NB4 (cell line): ENCODE results near the gene DUSP22.
A peak's percentile ranks its signal among the peaks of the same experiment; 100 is the strongest.
"Not testable (repeated sequence)": the region's sequence is repeated elsewhere in the genome, so short reads cannot be mapped to it uniquely, and the experiment has no call there.

Source experiments
- DNase-seq: peaks from one replicate; pipeline ENCODE4 v3.0.0; 2010; ENCODE audit warnings: low read depth
- H3K4me3 ChIP-seq: one replicate; pipeline ENCODE4 v1.5.1; 2011; ENCODE audit warnings: mild to moderate bottlenecking, low read depth, low read length, moderate library complexity
- MYC ChIP-seq: IDR thresholded peaks from 2 replicates; pipeline ENCODE4 v1.6.1; 2011; ENCODE audit warnings: low read depth, low read length
- POLR2A ChIP-seq: IDR thresholded peaks from 2 replicates; pipeline ENCODE4 v1.6.1; 2011; ENCODE audit warnings: mild to moderate bottlenecking; ENCODE audit not compliant: insufficient read length; ENCODE audit errors: extremely low read depth
- TF ChIP-seq, protein P1 (sequence below): IDR thresholded peaks from 2 replicates; pipeline ENCODE4 v1.6.1; 2011; ENCODE audit warnings: low read depth, low read length
- TF ChIP-seq, protein P2 (sequence below): IDR thresholded peaks from one replicate; pipeline ENCODE4 v1.5.1; 2012; ENCODE audit warnings: low read depth, low read length

DUSP22 gene, protein sequence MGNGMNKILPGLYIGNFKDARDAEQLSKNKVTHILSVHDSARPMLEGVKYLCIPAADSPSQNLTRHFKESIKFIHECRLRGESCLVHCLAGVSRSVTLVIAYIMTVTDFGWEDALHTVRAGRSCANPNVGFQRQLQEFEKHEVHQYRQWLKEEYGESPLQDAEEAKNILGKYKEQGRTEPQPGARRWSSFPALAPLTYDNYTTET

DNA sequence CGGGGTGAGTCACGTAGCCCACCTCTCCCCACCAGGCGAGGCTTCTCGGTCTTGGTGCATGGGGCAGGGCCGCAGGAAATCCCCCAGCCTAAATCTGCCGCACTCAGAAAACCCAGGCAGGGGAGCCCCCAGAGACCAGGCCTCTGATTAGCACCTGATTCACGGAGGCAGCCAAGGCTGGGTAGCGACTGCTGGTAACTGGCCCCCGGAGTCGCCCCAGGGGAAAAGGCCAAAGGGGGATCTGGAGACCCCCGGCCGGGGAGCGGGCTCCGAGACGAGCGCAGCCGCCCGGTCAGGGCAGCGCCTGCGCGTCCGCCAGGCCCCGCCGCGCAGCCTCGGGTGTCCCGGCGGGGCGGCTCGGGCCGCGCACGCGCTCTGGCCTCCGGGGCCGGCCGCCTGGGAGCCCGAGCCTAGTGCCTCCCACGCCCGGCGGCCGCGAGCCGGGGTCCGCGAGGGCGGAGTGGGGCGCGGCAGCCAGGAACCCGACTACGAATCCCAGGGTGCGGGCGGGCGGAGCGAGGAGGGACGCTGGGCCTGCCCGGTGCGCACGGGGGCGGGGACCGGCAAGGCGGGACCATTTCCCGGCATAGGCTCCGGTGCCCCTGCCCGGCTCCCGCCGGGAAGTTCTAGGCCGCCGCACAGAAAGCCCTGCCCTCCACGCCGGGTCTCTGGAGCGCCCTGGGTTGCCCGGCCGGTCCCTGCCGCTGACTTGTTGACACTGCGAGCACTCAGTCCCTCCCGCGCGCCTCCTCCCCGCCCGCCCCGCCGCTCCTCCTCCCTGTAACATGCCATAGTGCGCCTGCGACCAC, at the start of gene DUSP22:
Gene DUSP22 (plus strand): TSS at position 791 of the 809 bp plus-strand sequence. CDS start 53 bp downstream, outside the sequence.
- peak within 1 kb of the TSS; percentile 69 for H3K4me3 ChIP-seq
- TF ChIP-seq, protein P1, sequence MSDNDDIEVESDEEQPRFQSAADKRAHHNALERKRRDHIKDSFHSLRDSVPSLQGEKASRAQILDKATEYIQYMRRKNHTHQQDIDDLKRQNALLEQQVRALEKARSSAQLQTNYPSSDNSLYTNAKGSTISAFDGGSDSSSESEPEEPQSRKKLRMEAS, result peak; percentile 4; the same call in 1 of the 2 replicates
- TF ChIP-seq, protein P2, sequence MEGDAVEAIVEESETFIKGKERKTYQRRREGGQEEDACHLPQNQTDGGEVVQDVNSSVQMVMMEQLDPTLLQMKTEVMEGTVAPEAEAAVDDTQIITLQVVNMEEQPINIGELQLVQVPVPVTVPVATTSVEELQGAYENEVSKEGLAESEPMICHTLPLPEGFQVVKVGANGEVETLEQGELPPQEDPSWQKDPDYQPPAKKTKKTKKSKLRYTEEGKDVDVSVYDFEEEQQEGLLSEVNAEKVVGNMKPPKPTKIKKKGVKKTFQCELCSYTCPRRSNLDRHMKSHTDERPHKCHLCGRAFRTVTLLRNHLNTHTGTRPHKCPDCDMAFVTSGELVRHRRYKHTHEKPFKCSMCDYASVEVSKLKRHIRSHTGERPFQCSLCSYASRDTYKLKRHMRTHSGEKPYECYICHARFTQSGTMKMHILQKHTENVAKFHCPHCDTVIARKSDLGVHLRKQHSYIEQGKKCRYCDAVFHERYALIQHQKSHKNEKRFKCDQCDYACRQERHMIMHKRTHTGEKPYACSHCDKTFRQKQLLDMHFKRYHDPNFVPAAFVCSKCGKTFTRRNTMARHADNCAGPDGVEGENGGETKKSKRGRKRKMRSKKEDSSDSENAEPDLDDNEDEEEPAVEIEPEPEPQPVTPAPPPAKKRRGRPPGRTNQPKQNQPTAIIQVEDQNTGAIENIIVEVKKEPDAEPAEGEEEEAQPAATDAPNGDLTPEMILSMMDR, result no peak
- TF ChIP-seq MYC, result no peak; the same call in 1 of the 2 replicates
- TF ChIP-seq POLR2A, result peak; percentile 76
- peak; percentile 91 for DNase-seq

DNA sequence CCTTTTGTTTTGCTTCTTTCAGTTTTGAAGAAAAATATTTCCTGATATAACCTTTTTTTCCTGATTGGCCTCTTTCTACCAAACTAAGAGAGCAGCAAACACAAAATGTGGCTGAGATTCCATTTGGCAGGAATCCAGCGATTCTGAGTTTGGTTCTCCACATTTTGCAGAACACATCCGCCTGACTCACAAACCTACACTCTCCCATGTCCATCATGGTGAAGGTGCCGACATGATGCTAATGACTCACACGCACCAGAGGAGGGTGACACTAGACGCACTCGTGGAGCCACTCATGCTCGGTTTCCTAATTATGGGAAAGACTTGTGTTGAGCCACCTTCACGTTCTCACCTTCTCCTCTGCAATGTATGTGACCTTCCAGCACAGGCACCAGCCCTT, 45.9 kb upstream of the DUSP22 start:
- no peak for DNase-seq
- TF ChIP-seq MYC (no peak), POLR2A (no peak)
- TF ChIP-seq, protein P2, result no peak
- TF ChIP-seq, protein P1, result no peak
- no peak overlapping the region for H3K4me3 ChIP-seq

DNA sequence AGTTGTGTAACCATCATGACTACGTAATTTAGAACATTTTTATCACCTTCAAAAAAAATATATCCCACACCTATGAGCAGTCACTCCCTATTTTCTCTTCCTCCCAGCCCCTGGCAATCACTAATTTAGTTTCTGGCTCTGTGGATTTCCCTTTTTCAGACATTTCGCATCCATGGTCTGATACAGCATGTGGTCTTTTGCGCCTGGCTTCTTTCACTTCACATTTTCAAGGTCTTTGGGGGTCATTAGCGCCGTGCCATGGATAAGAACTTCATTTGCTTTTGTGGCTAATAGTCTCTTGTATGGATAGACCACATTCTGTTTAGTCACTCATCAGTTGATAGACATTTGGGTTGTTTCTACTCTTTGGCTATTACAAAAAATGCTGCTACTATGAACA, 44.9 kb upstream of the DUSP22 start:
- TF ChIP-seq MYC (no peak), POLR2A (no peak)
- TF ChIP-seq, protein P2, result no peak
- TF ChIP-seq, protein P1, result no peak
- no peak overlapping the region for H3K4me3 ChIP-seq
- no peak for DNase-seq

DNA sequence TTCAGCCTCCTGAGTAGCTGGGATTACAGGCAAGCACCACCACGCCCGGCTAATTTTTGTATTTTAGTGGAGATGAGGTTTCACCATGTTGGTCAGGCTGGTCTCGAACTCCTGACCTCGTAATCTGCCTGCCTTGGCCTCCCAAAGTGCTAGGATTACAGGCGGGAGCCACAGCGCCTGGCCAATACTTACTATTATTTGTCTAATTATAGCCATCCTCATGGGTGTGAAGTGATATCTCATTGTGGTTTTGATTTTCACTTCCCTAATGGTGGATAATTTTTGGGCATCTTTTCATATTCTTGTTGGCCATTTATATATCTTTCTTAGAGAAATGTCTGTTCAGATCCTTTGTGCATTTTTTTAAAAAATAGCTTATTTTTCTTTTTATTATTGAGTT, 44.2 kb upstream of the DUSP22 start:
- not testable (repeated sequence) for H3K4me3 ChIP-seq, DNase-seq

DNA sequence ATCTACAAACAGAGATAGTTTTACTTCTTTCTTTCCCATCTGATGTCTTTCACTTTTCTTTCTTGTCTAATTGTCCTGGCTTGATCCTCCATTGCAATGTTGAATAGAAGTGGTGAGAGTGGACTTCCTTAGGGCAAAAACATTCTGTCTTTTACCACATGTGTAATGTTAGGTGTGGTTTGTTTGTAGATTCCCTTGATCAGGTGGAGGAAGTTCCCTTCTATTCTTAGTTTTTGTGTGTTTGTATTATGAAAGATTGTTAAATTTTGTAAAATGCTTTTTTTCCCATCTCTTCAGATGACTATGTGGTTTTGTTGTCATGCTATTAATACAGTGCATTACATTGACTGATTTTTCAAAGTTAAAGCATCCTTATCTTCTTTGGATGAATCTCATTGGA, 41.6 kb upstream of the DUSP22 start:
- no peak for DNase-seq
- no peak overlapping the region for H3K4me3 ChIP-seq
- TF ChIP-seq MYC (no peak), POLR2A (no peak)
- TF ChIP-seq, protein P2, result no peak
- TF ChIP-seq, protein P1, result no peak

DNA sequence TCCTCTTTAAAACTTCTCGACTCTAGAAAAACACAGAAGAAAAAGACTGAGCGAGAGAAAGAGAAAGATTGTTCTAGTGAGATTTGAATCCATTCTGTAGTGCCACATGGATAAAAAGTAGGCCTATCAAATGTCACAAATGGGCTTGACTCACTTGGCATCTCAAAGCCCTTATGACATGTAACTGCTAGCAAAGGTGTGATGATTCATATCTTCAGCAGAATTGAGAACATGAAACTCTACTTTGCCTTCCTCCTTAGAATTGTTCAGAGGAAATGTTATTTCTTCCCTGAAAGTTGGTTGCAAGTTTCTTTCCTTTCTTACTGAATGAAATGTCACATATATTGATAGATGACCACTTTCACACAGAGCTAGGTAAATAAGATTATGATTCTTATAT, 40.4 kb upstream of the DUSP22 start:
- DNase-seq, result peak; percentile 57
- TF ChIP-seq, protein P1, result no peak
- TF ChIP-seq MYC, result no peak
- TF ChIP-seq POLR2A, result no peak
- TF ChIP-seq, protein P2, result no peak
- H3K4me3 ChIP-seq, result no peak overlapping the region
